HEK293T (cell line): ENCODE measurements around the gene MAP3K20.
"Not testable (repeated sequence)": the region's sequence is repeated elsewhere in the genome, so short reads cannot be mapped to it uniquely, and the experiment has no call there.

Experiments
- CTCF ChIA-PET: fragments of 350-600 bp; formaldehyde crosslinking; extraction: SDS; loops from one replicate; lab custom pipeline; 2021; ENCODE audit warnings: antibody characterized with exemption, inconsistent platforms; lab: Yijun Ruan, JAX
- POLR2A ChIA-PET: fragments of 350-600 bp; formaldehyde crosslinking; extraction: SDS; loops from one replicate; lab custom pipeline; 2020; ENCODE audit warnings: antibody characterized with exemption, inconsistent platforms; lab: Yijun Ruan, JAX
- DNase-seq: peaks from one replicate; pipeline ENCODE4 v3.0.0; 2012; ENCODE audit warnings: mixed read lengths; ENCODE audit errors: extremely low spot score
- ARNT ChIP-seq: fragments of 450-650 bp; IDR thresholded peaks from 2 replicates; pipeline ENCODE4 v1.6.1; 2017; ENCODE audit warnings: mild to moderate bottlenecking
- BHLHE40 ChIP-seq: fragments of 450-650 bp; IDR thresholded peaks from 2 replicates; pipeline ENCODE4 v1.6.1; 2016; ENCODE audit warnings: mild to moderate bottlenecking, moderate library complexity, borderline replicate concordance
- CTBP1 ChIP-seq: fragments of 450-650 bp; IDR thresholded peaks from 2 replicates; pipeline ENCODE4 v1.6.1; 2016; ENCODE audit warnings: borderline replicate concordance
- ELF4 ChIP-seq: fragments of 450-650 bp; IDR thresholded peaks from 2 replicates; pipeline ENCODE4 v1.6.1; 2017; ENCODE audit warnings: antibody characterized with exemption
- FOXA1 ChIP-seq: fragments of 450-650 bp; IDR thresholded peaks from 2 replicates; pipeline ENCODE4 v1.6.1; 2016; ENCODE audit warnings: mild to moderate bottlenecking
- FOXK2 ChIP-seq: fragments of 450-650 bp; IDR thresholded peaks from 2 replicates; pipeline ENCODE4 v1.6.1; 2016; ENCODE audit warnings: mild to moderate bottlenecking
- FOXM1 ChIP-seq: fragments of 450-650 bp; IDR thresholded peaks from 2 replicates; pipeline ENCODE4 v1.6.1; 2017; ENCODE audit warnings: mild to moderate bottlenecking, borderline replicate concordance
- HDGF ChIP-seq: fragments of 450-650 bp; IDR thresholded peaks from 2 replicates; pipeline ENCODE4 v1.6.1; 2017; ENCODE audit warnings: antibody characterized with exemption, borderline replicate concordance
- L3MBTL2 ChIP-seq: fragments of 450-650 bp; conservative IDR thresholded peaks from 2 replicates; pipeline ENCODE4 v1.6.1; 2016; ENCODE audit warnings: mild to moderate bottlenecking
- LEF1 ChIP-seq: fragments of 450-650 bp; IDR thresholded peaks from 2 replicates; pipeline ENCODE4 v1.6.1; 2017; ENCODE audit warnings: mild to moderate bottlenecking, borderline replicate concordance
- NFRKB ChIP-seq: fragments of 450-650 bp; IDR thresholded peaks from 2 replicates; pipeline ENCODE4 v1.6.1; 2016; ENCODE audit warnings: mild to moderate bottlenecking, moderate library complexity
- SP1 ChIP-seq: fragments of 450-650 bp; IDR thresholded peaks from 2 replicates; pipeline ENCODE4 v1.6.1; 2017
- SUZ12 ChIP-seq: fragments of 450-650 bp; IDR thresholded peaks from 2 replicates; pipeline ENCODE4 v1.6.1; 2016; ENCODE audit warnings: mild to moderate bottlenecking
- TARDBP ChIP-seq: fragments of 450-650 bp; IDR thresholded peaks from 2 replicates; pipeline ENCODE4 v1.6.1; 2016
- ZNF384 ChIP-seq: fragments of 450-650 bp; IDR thresholded peaks from 2 replicates; pipeline ENCODE4 v1.6.1; 2016
- TF ChIP-seq, protein P1 (sequence below): fragments of 450-650 bp; IDR thresholded peaks from 2 replicates; pipeline ENCODE4 v1.6.1; 2016

The MAP3K20 gene

DNA sequence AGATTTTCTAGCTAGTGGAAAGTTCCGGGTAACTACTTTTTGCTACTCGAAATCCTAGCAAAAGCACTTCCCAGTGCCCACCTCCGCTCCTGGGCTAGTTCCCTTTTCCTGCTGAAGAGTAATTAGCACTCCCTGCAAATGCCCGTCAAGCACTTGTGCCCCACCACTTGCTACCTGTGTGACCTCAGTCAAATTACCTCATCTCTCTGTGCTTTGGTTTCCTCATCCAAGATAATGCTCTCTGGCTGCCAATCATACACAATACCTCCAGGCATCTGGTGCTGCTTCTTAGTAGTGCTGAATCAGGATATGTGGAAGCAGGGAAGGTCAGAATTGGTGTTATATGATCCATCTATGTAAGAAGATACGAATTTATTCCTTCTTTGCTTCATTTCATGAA lies 176.9 kb downstream of the MAP3K20 start:
- no peak for DNase-seq
- no peak for TF ChIP-seq FOXA1
- TF ChIP-seq, protein P1, sequence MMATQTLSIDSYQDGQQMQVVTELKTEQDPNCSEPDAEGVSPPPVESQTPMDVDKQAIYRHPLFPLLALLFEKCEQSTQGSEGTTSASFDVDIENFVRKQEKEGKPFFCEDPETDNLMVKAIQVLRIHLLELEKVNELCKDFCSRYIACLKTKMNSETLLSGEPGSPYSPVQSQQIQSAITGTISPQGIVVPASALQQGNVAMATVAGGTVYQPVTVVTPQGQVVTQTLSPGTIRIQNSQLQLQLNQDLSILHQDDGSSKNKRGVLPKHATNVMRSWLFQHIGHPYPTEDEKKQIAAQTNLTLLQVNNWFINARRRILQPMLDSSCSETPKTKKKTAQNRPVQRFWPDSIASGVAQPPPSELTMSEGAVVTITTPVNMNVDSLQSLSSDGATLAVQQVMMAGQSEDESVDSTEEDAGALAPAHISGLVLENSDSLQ = peak; percentile 87
- POLR2A ChIA-PET = no interaction called here
- CTCF ChIA-PET = no interaction called here

DNA sequence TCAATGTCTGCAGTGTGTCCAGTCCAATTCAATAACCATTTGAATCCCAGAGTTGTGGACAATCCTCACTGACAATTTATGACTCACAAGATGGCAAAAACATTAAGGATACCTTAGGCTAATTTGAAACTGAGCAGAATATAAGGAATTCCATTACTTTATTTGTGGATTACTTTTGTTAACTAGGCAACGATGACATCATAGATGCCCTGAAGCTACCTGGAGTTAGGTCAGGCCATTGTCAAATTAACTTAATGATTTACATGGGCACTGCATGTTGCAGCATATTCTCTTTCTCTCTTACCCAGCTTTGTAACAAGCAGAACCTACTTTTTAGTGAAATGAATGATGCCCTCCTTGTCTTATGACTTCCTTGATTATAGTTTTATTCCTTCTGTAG lies 179.0 kb downstream of the MAP3K20 start:
- POLR2A ChIA-PET = no interaction called here
- TF ChIP-seq, protein P1 = peak; percentile 31; the same call in 1 of the 2 replicates
- TF ChIP-seq ARNT = no peak
- CTCF ChIA-PET = no interaction called here
- DNase-seq = no peak

DNA sequence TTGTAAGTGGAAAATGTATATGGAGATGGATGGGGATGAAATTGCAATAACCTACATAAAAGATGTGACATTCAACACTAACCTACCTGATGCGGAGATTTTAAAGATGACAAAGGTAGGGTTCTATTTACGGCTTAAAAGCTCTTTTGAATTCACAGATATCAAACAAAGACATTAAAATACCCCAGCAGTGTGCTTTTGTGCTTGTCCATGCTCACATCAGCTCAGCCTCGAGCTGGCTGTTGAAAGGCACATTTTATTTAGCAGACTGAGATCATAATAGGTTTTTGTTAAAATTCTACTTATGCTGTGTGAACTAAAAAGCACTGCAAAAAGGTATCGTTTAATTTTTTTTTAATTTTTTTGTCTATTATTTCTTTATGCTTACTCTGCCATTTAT lies 183.1 kb downstream of the MAP3K20 start:
- TF ChIP-seq TARDBP (no peak), LEF1 (no peak), BHLHE40 (no peak), NFRKB (no peak)
- TF ChIP-seq, protein P1 = no peak
- POLR2A ChIA-PET = no interaction called here
- no peak for DNase-seq
- CTCF ChIA-PET = no interaction called here

DNA sequence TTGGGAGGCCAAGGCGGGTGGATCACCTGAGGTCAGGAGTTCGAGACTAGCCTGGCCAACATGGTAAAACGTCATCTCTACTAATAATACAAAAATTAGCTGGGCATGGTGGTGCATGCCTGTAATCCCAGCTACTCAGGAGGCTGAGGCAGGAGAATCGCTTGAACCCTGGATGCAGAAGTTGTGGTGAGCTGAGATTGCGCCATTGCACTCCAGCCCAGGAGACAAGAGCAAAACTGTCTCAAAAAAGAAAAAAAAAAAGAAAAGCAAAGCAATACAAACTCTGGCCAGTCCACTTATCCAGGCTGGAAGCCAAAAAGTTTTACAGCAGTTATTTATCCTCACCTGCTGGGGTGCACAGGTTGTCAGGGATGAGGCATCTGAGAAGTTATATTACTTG lies 186.7 kb downstream of the MAP3K20 start:
- CTCF ChIA-PET, DNase-seq, POLR2A ChIA-PET: not testable (repeated sequence)

DNA sequence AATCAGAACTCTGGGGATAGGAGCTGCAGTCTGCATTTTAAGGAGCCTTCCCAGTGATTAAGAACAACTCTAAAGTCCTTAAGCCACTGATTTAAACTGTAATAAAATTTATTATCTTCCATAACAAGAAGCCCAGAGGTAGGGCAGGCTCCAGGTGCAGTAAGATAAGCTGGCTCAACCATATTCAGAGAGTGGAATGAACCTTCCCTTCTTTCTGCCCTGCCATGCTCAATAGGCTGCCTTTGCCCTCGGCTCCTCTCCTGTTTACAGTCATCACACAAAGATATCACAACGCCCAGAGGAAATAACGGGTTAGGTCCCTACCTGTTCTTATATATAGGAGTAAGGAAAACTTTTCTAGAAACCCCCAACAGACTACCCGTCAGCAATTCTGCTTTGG lies 188.5 kb downstream of the MAP3K20 start:
- DNase-seq = no peak
- ChIA-PET CTCF (no interaction called here), POLR2A (no interaction called here)
- TF ChIP-seq L3MBTL2 = no peak
- TF ChIP-seq, protein P1 = no peak
- no peak for TF ChIP-seq ZNF384
- TF ChIP-seq ELF4 = no peak
- TF ChIP-seq LEF1 = no peak
- TF ChIP-seq FOXA1 = no peak
- TF ChIP-seq SP1 = no peak
- TF ChIP-seq TARDBP = no peak
- no peak for TF ChIP-seq CTBP1
- TF ChIP-seq ARNT = no peak
- TF ChIP-seq SUZ12 = no peak
- no peak for TF ChIP-seq HDGF
- no peak for TF ChIP-seq FOXM1
- no peak for TF ChIP-seq NFRKB
- no peak for TF ChIP-seq FOXK2

DNA sequence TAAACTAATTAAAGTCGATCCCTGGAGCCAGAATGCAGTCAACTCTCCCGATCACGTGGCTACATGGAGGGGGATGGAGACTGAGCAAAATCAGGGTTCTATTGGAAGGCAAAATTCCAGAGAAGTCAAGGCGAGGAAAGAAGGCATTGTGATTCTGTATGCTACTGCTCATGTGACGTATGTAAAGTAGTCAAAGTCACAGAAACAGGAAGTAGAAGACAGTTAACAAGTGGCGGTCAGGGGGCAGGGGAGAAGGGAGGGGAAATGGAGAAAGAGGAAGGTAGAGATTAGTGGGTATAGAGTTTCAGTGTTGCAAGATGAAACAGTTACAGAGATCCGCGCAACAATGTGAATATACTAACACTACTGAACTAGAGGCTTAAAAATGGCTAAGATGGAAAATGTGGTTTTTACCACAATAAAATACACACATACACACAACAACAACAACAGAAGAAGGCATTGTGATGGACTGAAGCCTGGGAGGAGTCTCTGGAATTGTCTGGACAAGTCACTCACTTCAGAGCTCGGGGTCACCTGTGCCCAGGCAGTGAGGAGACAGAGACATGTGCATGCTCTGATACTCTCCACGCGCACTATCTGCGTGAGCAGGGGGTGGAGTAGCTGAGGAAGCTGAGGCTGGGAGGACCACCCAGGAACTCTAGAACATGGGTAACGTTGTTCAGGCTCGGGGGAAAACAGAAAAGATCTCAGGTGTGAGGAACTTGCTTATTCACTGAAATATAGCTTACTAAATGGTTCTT lies 189.1 kb downstream of the MAP3K20 start:
- DNase-seq = no peak
- ChIA-PET POLR2A (no interaction called here), CTCF (no interaction called here)
- no peak for TF ChIP-seq ARNT
- TF ChIP-seq CTBP1 = no peak
- TF ChIP-seq FOXM1 = no peak
- TF ChIP-seq ELF4 = no peak
- TF ChIP-seq BHLHE40 = no peak
- TF ChIP-seq, protein P1 = no peak
- TF ChIP-seq FOXK2 = no peak
- no peak for TF ChIP-seq HDGF
- TF ChIP-seq FOXA1 = no peak
- TF ChIP-seq TARDBP = no peak
- TF ChIP-seq LEF1 = no peak
- no peak for TF ChIP-seq L3MBTL2
- no peak for TF ChIP-seq SP1
- no peak for TF ChIP-seq ZNF384
- no peak for TF ChIP-seq SUZ12
- no peak for TF ChIP-seq NFRKB

DNA sequence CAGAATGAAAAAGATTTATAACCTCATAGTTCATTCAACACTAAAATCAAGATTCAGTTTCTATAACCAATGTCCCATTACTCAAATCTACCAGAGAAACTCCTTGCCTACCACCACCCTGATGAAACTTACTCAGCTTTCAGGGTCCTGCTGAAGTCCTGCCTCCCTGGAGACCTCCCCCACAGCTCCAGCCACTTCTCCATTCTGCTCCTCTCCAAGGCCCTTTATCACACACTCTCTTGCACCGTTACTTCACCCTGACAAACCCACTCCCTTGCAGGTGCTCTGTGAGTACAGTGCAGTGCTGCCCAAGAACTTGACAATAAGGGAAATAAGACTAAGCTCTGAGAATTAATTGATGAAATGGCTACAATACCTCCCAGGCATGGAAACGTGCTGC lies 195.5 kb downstream of the MAP3K20 start:
- ChIA-PET POLR2A (no interaction called here), CTCF (no interaction called here)
- no peak for TF ChIP-seq NFRKB
- no peak for TF ChIP-seq FOXA1
- no peak for TF ChIP-seq SP1
- no peak for TF ChIP-seq ARNT
- no peak for TF ChIP-seq HDGF
- TF ChIP-seq BHLHE40 = no peak
- TF ChIP-seq LEF1 = no peak
- no peak for DNase-seq
